AG04450 (cell line): ENCODE results near the gene PAM. TPM values are rescaled to one million over a fixed set of nuclear protein-coding genes. Genes with fewer than 3 reads are reported as not detected.
A peak's percentile ranks its signal among the peaks of the same experiment; 100 is the strongest.

Experiments
- CTCF ChIA-PET: fragments of 300-600, 350-600 bp; formaldehyde crosslinking; extraction: SDS; loops from one replicate; lab custom pipeline; 2022; ENCODE audit warnings: antibody characterized with exemption, inconsistent platforms; lab: Charles Lee
- POLR2A ChIA-PET: fragments of 350-600 bp; formaldehyde crosslinking; extraction: SDS; loops from one replicate; lab custom pipeline; 2021; ENCODE audit warnings: antibody characterized with exemption, inconsistent platforms; lab: Yijun Ruan, JAX
- DNase-seq: peaks from one replicate; pipeline ENCODE4 v3.0.0-alpha.2; 2011; ENCODE audit warnings: low read depth, low spot score
- H3K27ac ChIP-seq: one replicate; pipeline ENCODE4 v1.5.1; 2012; ENCODE audit warnings: low read depth, low read length, control low read depth
- H3K27me3 ChIP-seq: one replicate; pipeline ENCODE4 v1.6.0; 2012; ENCODE audit warnings: low read length; ENCODE audit not compliant: control insufficient read depth, insufficient read depth
- H3K4me3 ChIP-seq: 2 replicates; pipeline ENCODE4 v1.5.1; 2011; ENCODE audit warnings: mild to moderate bottlenecking, low read depth, low read length, control low read depth
- H3K9me3 ChIP-seq: 2 replicates; pipeline ENCODE4 v1.5.1; 2012; ENCODE audit warnings: low read length; ENCODE audit not compliant: control insufficient read depth, insufficient read depth
- CTCF ChIP-seq: IDR thresholded peaks from 2 replicates; pipeline ENCODE4 v1.5.1; 2011; ENCODE audit warnings: low read depth, low read length, control low read depth, inconsistent platforms
- polyA minus RNA-seq: library from RNA; depleted of rRNA, polyadenylated mRNA; stranded (reverse); fragments of >200 nt; gene quantifications from 2 replicates; pipeline ENCODE4 v1.2.3, GENCODE V29; 2011; rRNA and poly(A)+ RNA removed
- polyA plus RNA-seq: library from polyadenylated mRNA; depleted of rRNA; stranded (reverse); fragments of >200 nt; gene quantifications from 2 replicates; pipeline ENCODE4 v1.2.3, GENCODE V29; 2011; rRNA removed

PAM gene
- polyA plus RNA-seq (272 and 307 TPM in 2 replicates), polyA minus RNA-seq (124 and 169 TPM in 2 replicates)

GRCh38 chr5:102754767-102755431 lies at the start of gene PAM:
TSS of gene PAM (plus strand) at chr5:102755305. CDS start at chr5:102866196, 110,891 bp downstream.
- peak within 1 kb of the TSS; percentile 70 for H3K27ac ChIP-seq
- ChIA-PET POLR2A (no interaction called here), CTCF (interaction anchor here (0.8 kb wide), 1 partner anchor 26 kb away, joined by 3 read pairs; no protein-coding TSS in a partner anchor)
- H3K27me3 ChIP-seq, result no peaks in the 10 kb centered on the region
- TF ChIP-seq CTCF, result no peak
- no peak for DNase-seq
- H3K9me3 ChIP-seq, result peaks cover 3% of the 10 kb centered on the region; the same call in 1 of the 2 replicates
- peak within 1 kb of the TSS; percentile 95 for H3K4me3 ChIP-seq

GRCh38 chr5:102711525-102712385 lies 43.4 kb upstream of the PAM start:
- H3K27me3 ChIP-seq, result no peaks in the 10 kb centered on the region
- TF ChIP-seq CTCF, result no peak
- DNase-seq, result no peak
- no peak overlapping the region for H3K4me3 ChIP-seq
- CTCF ChIA-PET, result interaction anchor here (0.8 to 1.1 kb wide), 3 partner anchors 9 to 260 kb away, joined by 5 to 7 read pairs (median 6); no protein-coding TSS in a partner anchor
- no peaks in the 10 kb centered on the region for H3K9me3 ChIP-seq
- POLR2A ChIA-PET, result no interaction called here
- no peak overlapping the region for H3K27ac ChIP-seq

- POLR2A ChIA-PET, result no interaction called here
- H3K27me3 ChIP-seq, result no peaks in the 10 kb centered on the region
- no peak for TF ChIP-seq CTCF
- no peak overlapping the region for H3K4me3 ChIP-seq
- no peaks in the 10 kb centered on the region for H3K9me3 ChIP-seq
- CTCF ChIA-PET, result no interaction called here
- H3K27ac ChIP-seq, result no peak overlapping the region
- no peak for DNase-seq
Measured at GRCh38 chr5:102713278-102713677, 41.8 kb upstream of the PAM start.

- Histone ChIP-seq H3K9me3 (no peaks in the 10 kb centered on the region), H3K27me3 (no peaks in the 10 kb centered on the region), H3K27ac (no peak overlapping the region), H3K4me3 (no peak overlapping the region)
- DNase-seq, result no peak
- CTCF ChIA-PET, result no interaction called here
- TF ChIP-seq CTCF, result no peak
- POLR2A ChIA-PET, result no interaction called here
Measured at GRCh38 chr5:102713682-102714231, 41.3 kb upstream of the PAM start.
